H1 (cell line): ENCODE measurements around the gene CELF4. TPM values are rescaled to one million over a fixed set of nuclear protein-coding genes. Genes with fewer than 3 reads are reported as not detected.

Experiments used
- CTCF ChIA-PET: fragments of 300-600 bp; sonication (Branson Sonifier 250); formaldehyde crosslinking; loops from one replicate; lab custom pipeline; 2021; ENCODE audit not compliant: partially characterized antibody; lab: Charles Lee
- POLR2A ChIA-PET: fragments of 300-600 bp; sonication (Branson Sonifier 250); formaldehyde crosslinking; loops from one replicate; lab custom pipeline; 2021; ENCODE audit warnings: inconsistent platforms; ENCODE audit not compliant: partially characterized antibody; lab: Charles Lee
- DNase-seq, 2 experiments: peaks; one replicate each; pipeline versions ENCODE4 v3.0.0 to v3.0.0-alpha.2; 2010 to 2022; ENCODE audit warnings: low spot score in 2 of 2, low read depth in 1 of 2, mixed read lengths in 1 of 2
- FAIRE-seq: peaks from 2 replicates; lab custom pipeline; 2011; peaks lifted over from hg19 to GRCh38; lab: Jason Lieb, UNC
- H2AFZ ChIP-seq: 2 replicates; pipeline ENCODE4 v1.8.1; 2012; ENCODE audit warnings: low read length, inconsistent platforms
- H2AK5ac ChIP-seq: 2 replicates; pipeline ENCODE4 v1.6.1; 2013; ENCODE audit warnings: low read depth, low read length
- H2BK120ac ChIP-seq: replicated peaks from 2 replicates; pipeline ENCODE3; 2013; ENCODE audit warnings: low read depth, low read length, inconsistent platforms
- H2BK12ac ChIP-seq: 2 replicates; pipeline ENCODE4 v1.6.1; 2013; ENCODE audit warnings: low read depth, low read length
- H2BK15ac ChIP-seq: 2 replicates; pipeline ENCODE4 v1.6.1; 2013; ENCODE audit warnings: low read length
- H2BK20ac ChIP-seq: 2 replicates; pipeline ENCODE4 v1.6.1; 2013; ENCODE audit warnings: low read length
- H2BK5ac ChIP-seq: 2 replicates; pipeline ENCODE4 v1.6.1; 2013; ENCODE audit warnings: low read depth, low read length
- H3K14ac ChIP-seq: 2 replicates; pipeline ENCODE4 v1.6.1; 2013; ENCODE audit warnings: inconsistent platforms; ENCODE audit not compliant: insufficient read length
- H3K18ac ChIP-seq: 2 replicates; pipeline ENCODE4 v1.6.1; 2013; ENCODE audit warnings: low read length; ENCODE audit errors: extremely low read depth
- H3K23ac ChIP-seq: 2 replicates; pipeline ENCODE4 v1.6.1; 2013; ENCODE audit warnings: inconsistent platforms; ENCODE audit not compliant: insufficient read length
- H3K23me2 ChIP-seq: 2 replicates; pipeline ENCODE4 v1.6.1; 2013; ENCODE audit warnings: low read depth, low read length
- H3K27ac ChIP-seq: 2 replicates; pipeline ENCODE4 v1.6.1; 2011; ENCODE audit warnings: low read depth, low read length, inconsistent platforms
- H3K27me3 ChIP-seq, 4 experiments: replicated peaks in 1 of 4; 1 replicate in 1 of 4; 2 replicates in 3 of 4; pipeline versions ENCODE4 v1.6.1 to v1.8.1; 2011 to 2013; ENCODE audit warnings: low read length in 3 of 4, mild to moderate bottlenecking in 3 of 4, inconsistent platforms in 2 of 4, mixed read lengths in 2 of 4, moderate library complexity in 1 of 4; ENCODE audit not compliant: control insufficient read depth in 3 of 4, insufficient read depth in 3 of 4; ENCODE audit errors: extremely low read depth in 1 of 4
- H3K36me3 ChIP-seq, 4 experiments: 2 replicates each; pipeline versions ENCODE4 v1.6.1 to v1.8.1; 2011 to 2013; ENCODE audit warnings: mild to moderate bottlenecking in 4 of 4, low read length in 3 of 4, moderate library complexity in 2 of 4, control low read depth in 1 of 4, inconsistent platforms in 1 of 4; ENCODE audit not compliant: insufficient read depth in 4 of 4, control insufficient read depth in 2 of 4
- H3K4ac ChIP-seq: replicated peaks from 2 replicates; pipeline ENCODE3; 2013; ENCODE audit warnings: low read length, low read depth, mixed read lengths, inconsistent platforms; ENCODE audit not compliant: insufficient read length
- H3K4me1 ChIP-seq, 4 experiments: replicated peaks in 1 of 4; 1 replicate in 1 of 4; 2 replicates in 3 of 4; pipeline versions ENCODE4 v1.6.1 to v1.8.1; 2011 to 2013; ENCODE audit warnings: low read length in 3 of 4, inconsistent platforms in 2 of 4, mixed read lengths in 1 of 4; ENCODE audit not compliant: insufficient read depth in 4 of 4, control insufficient read depth in 3 of 4
- H3K4me2 ChIP-seq, 2 experiments: 2 replicates each; pipeline versions ENCODE4 v1.6.1 to v1.8.1; 2011 to 2013; ENCODE audit warnings: low read depth in 2 of 2, low read length in 2 of 2, control low read depth in 1 of 2, inconsistent platforms in 1 of 2, mild to moderate bottlenecking in 1 of 2; ENCODE audit not compliant: insufficient read depth in 1 of 2
- H3K4me3 ChIP-seq, 4 experiments: fragments of 200-600, 300-600 bp in 1 of 4; sonication (generic), shearing (Covaris generic), sonication (Bioruptor Twin) in 1 of 4; 2 replicates each; pipeline versions ENCODE4 v1.5.1 to v1.8.1; 2011 to 2016; ENCODE audit warnings: low read length in 4 of 4, low read depth in 3 of 4, control low read depth in 2 of 4, inconsistent platforms in 2 of 4, mild to moderate bottlenecking in 2 of 4, mixed read lengths in 1 of 4, moderate library complexity in 1 of 4; ENCODE audit not compliant: insufficient read depth in 2 of 4; ENCODE audit errors: extremely low read depth in 1 of 4
- H3K56ac ChIP-seq: replicated peaks from 2 replicates; pipeline ENCODE3; 2013; ENCODE audit warnings: low read depth, mild to moderate bottlenecking, mixed read lengths, low read length, inconsistent platforms; ENCODE audit not compliant: insufficient read length
- H3K79me1 ChIP-seq: 2 replicates; pipeline ENCODE4 v1.6.1; 2013; ENCODE audit warnings: low read depth, low read length, control low read depth
- H3K79me2 ChIP-seq, 2 experiments: 2 replicates each; pipeline versions ENCODE4 v1.6.1 to v1.8.1; 2012 to 2013; ENCODE audit warnings: low read length in 2 of 2, mild to moderate bottlenecking in 2 of 2, inconsistent platforms in 1 of 2; ENCODE audit not compliant: insufficient read depth in 2 of 2, control insufficient read depth in 1 of 2
- H3K9ac ChIP-seq, 4 experiments: replicated peaks in 1 of 4; 1 replicate in 1 of 4; 2 replicates in 3 of 4; pipeline versions ENCODE4 v1.6.1 to v1.8.1; 2011 to 2013; ENCODE audit warnings: low read depth in 3 of 4, low read length in 3 of 4, control low read depth in 2 of 4, mild to moderate bottlenecking in 2 of 4, moderate library complexity in 2 of 4, inconsistent platforms in 1 of 4; ENCODE audit errors: extremely low read depth in 1 of 4
- H3K9me3 ChIP-seq, 2 experiments: 2 replicates each; pipeline versions ENCODE4 v1.6.1 to v1.8.1; 2012 to 2013; ENCODE audit warnings: mild to moderate bottlenecking in 2 of 2, moderate library complexity in 2 of 2, control low read depth in 1 of 2, inconsistent platforms in 1 of 2, low read depth in 1 of 2, low read length in 1 of 2, mixed read lengths in 1 of 2; ENCODE audit not compliant: insufficient read depth in 2 of 2
- H4K20me1 ChIP-seq, 2 experiments: replicated peaks in 1 of 2; 2 replicates each; pipeline versions ENCODE3 to v1.8.1; 2011 to 2013; ENCODE audit warnings: inconsistent platforms in 2 of 2, low read length in 2 of 2, mild to moderate bottlenecking in 1 of 2; ENCODE audit not compliant: insufficient read depth in 2 of 2, control insufficient read depth in 1 of 2
- H4K5ac ChIP-seq: 2 replicates; pipeline ENCODE4 v1.6.1; 2013; ENCODE audit warnings: low read length, low read depth, mixed read lengths, inconsistent platforms; ENCODE audit not compliant: insufficient read length
- H4K8ac ChIP-seq: 2 replicates; pipeline ENCODE4 v1.8.0; 2013; ENCODE audit warnings: mild to moderate bottlenecking, moderate library complexity, low read length, inconsistent platforms; ENCODE audit not compliant: insufficient read depth; ENCODE audit errors: extremely low read depth
- H4K91ac ChIP-seq: replicated peaks from 2 replicates; pipeline ENCODE3; 2013; ENCODE audit warnings: low read length, mixed read lengths, inconsistent platforms; ENCODE audit not compliant: insufficient read length
- CTBP2 ChIP-seq: IDR thresholded peaks from 2 replicates; pipeline ENCODE4 v1.7.0; 2011; ENCODE audit warnings: borderline replicate concordance, mild to moderate bottlenecking, moderate library complexity, mixed read lengths, low read length; ENCODE audit not compliant: insufficient read depth, insufficient read length
- JUN ChIP-seq: IDR thresholded peaks from 2 replicates; pipeline ENCODE4 v1.6.1; 2011; ENCODE audit warnings: low read depth, mild to moderate bottlenecking, improper control_type of control experiment, low read length
- POLR2A ChIP-seq, 2 experiments: IDR thresholded peaks; 1 replicate in 1 of 2; 2 replicates in 1 of 2; pipeline ENCODE4 v1.6.1; 2011; ENCODE audit warnings: low read depth in 2 of 2, low read length in 2 of 2, mild to moderate bottlenecking in 2 of 2; ENCODE audit errors: control extremely low read depth in 1 of 2
- RNF2 ChIP-seq: fragments of 200-900, 300-1000 bp; sonication (generic); IDR thresholded peaks from 2 replicates; pipeline ENCODE4 v1.7.1; 2016; ENCODE audit warnings: borderline replicate concordance, low read depth, mild to moderate bottlenecking, antibody characterized with exemption, low read length; ENCODE audit not compliant: poor library complexity, severe bottlenecking; ENCODE audit errors: missing control alignments
- WGBS, 2 experiments: shearing (Covaris generic) in 1 of 2; methylation state at CpG; one replicate each; pipeline versions ENCODE4 v1.1.6 to v1.1.7; 2013 to 2015; ENCODE audit warnings: low lambda C conversion rate in 2 of 2, mixed read lengths in 2 of 2, inconsistent platforms in 1 of 2, low coverage in 1 of 2, missing lambda C conversion rate in 1 of 2; ENCODE audit not compliant: insufficient replicate concordance in 2 of 2, insufficient coverage in 1 of 2, insufficient read length in 1 of 2; ENCODE audit errors: extremely low coverage in 1 of 2, missing lambda C conversion rate in 1 of 2; 5-methylcytosine and 5-hydroxymethylcytosine counted together
- polyA plus RNA-seq, 7 experiments: library from polyadenylated mRNA; depleted of rRNA in 3 of 7; stranded (reverse) in 5 of 7; unstranded in 2 of 7; fragments of >200 nt in 5 of 7; fragments of 200-250 nt in 2 of 7; gene quantifications; 1 replicate in 5 of 7; 2 replicates in 1 of 7; 4 replicates in 1 of 7; pipeline versions ENCODE4 v1.2.1 to v1.2.3, GENCODE V29; 2011 to 2013; ENCODE audit warnings: missing spikeins in 2 of 7, mixed read lengths in 2 of 7
- total RNA-seq: library from RNA; stranded (reverse); fragmentation: NEBNext Ultra II Directional; extraction: Animal tissue kit (Norgen Biotek cat#: 25700); gene quantifications from 2 replicates; pipeline ENCODE4 v1.2.1, GENCODE V29; 2021

The CELF4 gene
- total and polyA plus RNA-seq, 2 of the 8 experiments (the other 6 are each of a cell fraction or from before 2014, with no cell fraction given), result 1.6 to 3.4 TPM

- FAIRE-seq (no peak), DNase-seq (no peak)
- no peak overlapping the region for H3K18ac ChIP-seq
- H2BK12ac ChIP-seq, result no peak overlapping the region
- no peak overlapping the region for H3K27ac ChIP-seq
- 84% methylated on average over 5 of the region's 5 CpGs; no CpG with 5 or more reads in 1 of the 2 experiments for WGBS, 2 experiments
- no peak overlapping the region for H2BK120ac ChIP-seq
- H2AK5ac ChIP-seq, result no peak overlapping the region
- no peak overlapping the region for H3K14ac ChIP-seq
- H3K9ac ChIP-seq, result no peak overlapping the region
- H2BK5ac ChIP-seq, result no peak overlapping the region
- no peak overlapping the region for H2BK15ac ChIP-seq
- no peak overlapping the region for H3K4me3 ChIP-seq
- no peak overlapping the region for H2AFZ ChIP-seq
- H3K4me1 ChIP-seq, result peaks cover 0 to 22% (median 16%) of the 10 kb centered on the region in 4 experiments; a peak in 6 of 7 replicates
- no peak overlapping the region for H4K5ac ChIP-seq
- ChIA-PET CTCF (interaction anchor here (0.8 to 7.9 kb wide), 12 partner anchors 8 to 446 kb away, joined by 3 to 85 read pairs (median 5); no protein-coding TSS in a partner anchor), POLR2A (no interaction called here)
- peaks cover 2 to 3% of the 10 kb centered on the region in 2 experiments for H4K20me1 ChIP-seq
- peaks cover 10 to 13% of the 10 kb centered on the region in 2 experiments; a peak in 3 of 4 replicates for H3K9me3 ChIP-seq
- no peaks in the 10 kb centered on the region; the same call in 1 of the 2 replicates for H3K23me2 ChIP-seq
- H2BK20ac ChIP-seq, result no peak overlapping the region
- no peak overlapping the region for H4K91ac ChIP-seq
- H3K27me3 ChIP-seq, result peaks cover 2 to 22% (median 19%) of the 10 kb centered on the region in 4 experiments
- no peaks in the 10 kb centered on the region for H3K79me1 ChIP-seq
- H3K56ac ChIP-seq, result no peak overlapping the region
- H4K8ac ChIP-seq, result no peak overlapping the region
- no peak overlapping the region for H3K4ac ChIP-seq
- H3K4me2 ChIP-seq, result no peak overlapping the region
- no peak overlapping the region for H3K23ac ChIP-seq
- H3K79me2 ChIP-seq, result no peaks in the 10 kb centered on the region
- no peaks in the 10 kb centered on the region for H3K36me3 ChIP-seq
- TF ChIP-seq POLR2A (IDR thresholded peaks at IDR 0.05; ENCODE audit: control extremely low read depth in 1 of 2, low read depth in 2 of 2, low read length in 2 of 2), result no peak
- no peak for TF ChIP-seq CTBP2
- TF ChIP-seq RNF2, result no peak
- TF ChIP-seq JUN, result no peak
Observed at GRCh38 chr18:37388413-37388812, 177.2 kb downstream of the CELF4 start.
